ENCODE measurements around the gene CTSC. TPM values are rescaled to one million over a fixed set of nuclear protein-coding genes. Genes with fewer than 3 reads are reported as not detected.

CTSC gene
- 149 and 219 TPM in 2 replicates for total RNA-seq

GRCh38 chr11:88337181-88337986 is at the start of gene CTSC:
Gene CTSC (minus strand): TSS chr11:88337736. CDS start chr11:88337672, 64 bp downstream.
- no peak for TF ChIP-seq CTCF (conservative IDR thresholded peaks at IDR 0.05; ENCODE audit: low read depth, low read length)
- H3K4me3 ChIP-seq (ENCODE audit: low read depth, low read length) = peak within 1 kb of the TSS; percentile 95
- no peak for DNase-seq (ENCODE audit: low read depth)

DNA sequence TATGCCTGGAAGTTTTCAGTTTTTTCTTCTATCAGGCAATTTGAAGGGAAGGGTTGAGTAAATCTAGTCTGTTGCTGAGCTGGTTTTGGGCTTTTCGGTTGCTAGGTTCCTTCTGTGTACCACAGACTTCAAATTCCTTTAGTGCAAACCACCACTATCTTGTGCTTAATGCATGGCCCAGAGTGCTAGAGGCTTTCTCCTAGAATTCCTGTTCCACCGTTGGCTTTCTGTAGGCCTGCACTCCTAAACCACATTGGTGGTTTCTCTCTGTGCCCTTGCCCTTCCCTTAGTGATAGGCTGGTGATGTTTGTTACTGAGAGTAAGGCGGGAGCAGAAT is 47.1 kb upstream of the CTSC start:
- no peak overlapping the region for H3K4me3 ChIP-seq (ENCODE audit: low read depth, low read length)
- no peak for TF ChIP-seq CTCF (conservative IDR thresholded peaks at IDR 0.05; ENCODE audit: low read depth, low read length)
- no peak for DNase-seq (ENCODE audit: low read depth)

DNA sequence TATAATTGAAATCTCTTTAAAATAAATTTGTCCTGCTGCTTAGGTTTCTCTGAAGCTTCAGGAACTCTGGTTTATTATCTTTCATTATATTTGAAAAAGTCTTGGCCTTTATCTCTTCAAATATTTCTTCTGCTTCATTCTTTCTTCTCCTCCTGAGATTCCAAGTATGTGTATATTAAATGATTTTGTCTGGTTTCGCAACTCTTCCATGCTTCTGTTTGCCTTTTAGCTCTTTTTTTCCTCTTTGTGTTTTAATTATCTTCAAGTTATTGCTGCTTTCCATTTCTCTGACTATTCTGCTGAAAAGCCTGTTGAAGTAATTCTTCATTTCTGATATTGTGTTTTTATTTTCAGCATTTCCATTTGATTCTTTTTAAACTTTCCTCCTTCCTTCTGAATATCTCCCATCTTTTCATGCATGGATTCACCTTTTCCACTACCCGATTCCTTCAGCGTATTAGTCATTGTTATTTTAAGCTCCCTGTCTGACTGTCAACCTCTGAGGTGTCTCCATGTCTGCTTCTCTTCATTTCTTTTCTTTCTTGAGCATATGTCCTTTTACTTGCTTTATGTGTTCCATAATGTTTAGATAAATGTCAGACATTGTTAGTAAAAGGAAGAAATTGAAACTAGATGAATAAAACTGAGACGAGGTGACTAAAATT is 46.6 kb upstream of the CTSC start:
- DNase-seq (ENCODE audit: low read depth) = peak; percentile 83
- no peak for TF ChIP-seq CTCF (conservative IDR thresholded peaks at IDR 0.05; ENCODE audit: low read depth, low read length)

GRCh38 chr11:88383447-88383846 is 45.9 kb upstream of the CTSC start:
- H3K4me3 ChIP-seq (ENCODE audit: low read depth, low read length) = no peak overlapping the region
- no peak for DNase-seq (ENCODE audit: low read depth)
- no peak for TF ChIP-seq CTCF (conservative IDR thresholded peaks at IDR 0.05; ENCODE audit: low read depth, low read length)

More for the DNA sequence above, 46.6 kb upstream of the CTSC start:
- H3K4me3 ChIP-seq (ENCODE audit: low read depth, low read length) = no peak overlapping the region

DNA sequence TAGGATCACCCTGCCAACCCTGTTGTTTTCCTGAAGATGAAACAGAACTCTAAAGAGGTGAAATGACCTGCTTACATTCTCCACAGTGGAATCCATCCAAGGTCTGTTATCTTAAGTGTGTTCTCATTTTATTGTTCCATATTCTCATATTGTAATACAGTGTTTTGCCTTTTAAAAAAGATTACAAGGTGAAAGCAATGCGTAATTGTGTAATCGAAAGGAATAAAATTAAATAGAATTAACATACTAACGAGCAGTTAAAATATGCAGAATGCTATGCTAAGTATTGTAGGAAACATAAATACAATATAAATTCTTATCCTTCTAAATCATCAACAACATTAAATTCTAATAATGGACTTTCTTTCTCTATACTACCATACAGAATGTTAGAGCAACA is 41.6 kb upstream of the CTSC start:
- no peak for DNase-seq (ENCODE audit: low read depth)
- H3K4me3 ChIP-seq (ENCODE audit: low read depth, low read length) = no peak overlapping the region
- TF ChIP-seq CTCF (conservative IDR thresholded peaks at IDR 0.05; ENCODE audit: low read depth, low read length) = no peak

- DNase-seq (ENCODE audit: low read depth) = no peak
- TF ChIP-seq CTCF (conservative IDR thresholded peaks at IDR 0.05; ENCODE audit: low read depth, low read length) = no peak
- H3K4me3 ChIP-seq (ENCODE audit: low read depth, low read length) = no peak overlapping the region
Observed at GRCh38 chr11:88378422-88379066, 41.0 kb upstream of the CTSC start.

Data from epithelial cell of proximal tubule (primary cell).